ENCODE measurements around the gene MPZL1. TPM values are rescaled to one million over a fixed set of nuclear protein-coding genes. Genes with fewer than 3 reads are reported as not detected.

MPZL1 gene
- polyA plus RNA-seq, 1 donor, result 66.3 TPM

DNA sequence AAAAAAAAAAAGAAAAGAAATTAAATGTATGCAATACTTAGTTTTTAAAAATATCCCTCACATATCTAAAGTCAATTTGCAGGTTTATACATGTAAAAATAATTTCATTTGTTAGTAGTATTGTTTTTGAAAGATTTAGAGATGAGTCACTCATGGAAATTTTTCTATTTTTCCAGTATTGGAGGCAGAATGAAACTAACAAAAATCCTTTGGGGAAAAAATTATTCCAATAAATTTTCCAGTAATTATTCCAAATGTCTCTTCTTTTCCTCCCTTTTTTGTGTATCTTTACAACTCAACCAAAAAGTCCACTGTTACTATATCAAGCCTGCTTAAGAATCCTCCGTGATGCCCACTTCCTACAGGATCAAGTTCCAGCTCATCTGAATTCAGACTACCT, 29.9 kb downstream of the MPZL1 start:
- peak; percentile 36 for DNase-seq (ENCODE audit: low read depth)

DNA sequence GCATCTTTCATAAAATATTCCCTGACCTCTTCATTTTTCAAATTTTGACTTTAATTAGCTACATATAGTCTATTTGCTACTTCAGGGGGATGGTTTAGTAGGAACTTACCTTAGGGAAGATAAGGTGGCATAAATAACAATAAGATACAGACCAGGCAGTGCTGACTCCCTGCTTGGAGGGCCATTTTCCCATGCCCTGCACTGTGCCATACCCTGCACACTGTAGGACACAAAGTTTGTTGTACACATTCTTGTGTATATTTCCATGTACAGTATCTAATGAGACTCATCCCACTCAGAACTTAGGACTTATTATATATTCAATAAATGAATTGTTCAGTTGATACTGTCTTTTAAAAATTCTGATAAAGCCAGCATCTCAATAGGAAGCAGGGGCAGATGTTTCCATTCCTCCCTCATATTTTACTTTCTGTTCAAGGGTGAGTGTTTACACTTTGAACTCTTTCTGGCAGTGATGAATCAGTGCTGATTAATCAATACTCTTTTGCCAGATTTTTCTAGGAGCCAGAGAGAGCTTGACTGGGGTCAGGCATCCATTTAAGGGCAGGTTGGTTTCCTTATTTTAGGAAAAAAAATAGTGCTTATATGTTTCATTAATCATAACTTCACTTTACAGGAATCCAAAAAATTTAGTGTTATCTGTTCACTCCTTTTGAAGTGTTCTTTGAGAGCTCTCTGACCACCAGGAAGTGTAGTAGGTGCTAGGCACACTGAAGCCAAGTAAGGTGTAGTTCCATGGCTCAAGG, 30.6 kb downstream of the MPZL1 start:
- DNase-seq (ENCODE audit: low read depth), result no peak

DNA sequence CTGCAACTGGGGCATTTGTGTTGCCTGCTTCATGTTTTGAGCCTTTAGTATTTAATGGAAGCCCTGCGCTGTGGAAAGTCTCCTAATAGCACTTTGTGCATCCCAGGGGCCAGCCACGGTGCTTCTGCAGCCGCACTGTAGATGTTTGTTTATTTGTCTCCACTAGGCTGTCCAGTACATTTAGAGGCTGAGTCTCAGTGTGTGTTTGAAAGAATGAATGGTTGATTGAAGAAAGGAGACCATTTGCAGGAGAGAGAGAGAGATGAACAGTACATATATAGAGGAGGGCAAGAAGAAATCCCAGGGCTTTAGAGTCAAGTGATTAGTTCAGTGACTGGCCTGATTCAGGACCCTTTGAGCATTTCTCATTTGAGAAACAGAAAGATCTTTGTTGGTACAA, 33.9 kb downstream of the MPZL1 start:
- no peak for DNase-seq (ENCODE audit: low read depth)

DNA sequence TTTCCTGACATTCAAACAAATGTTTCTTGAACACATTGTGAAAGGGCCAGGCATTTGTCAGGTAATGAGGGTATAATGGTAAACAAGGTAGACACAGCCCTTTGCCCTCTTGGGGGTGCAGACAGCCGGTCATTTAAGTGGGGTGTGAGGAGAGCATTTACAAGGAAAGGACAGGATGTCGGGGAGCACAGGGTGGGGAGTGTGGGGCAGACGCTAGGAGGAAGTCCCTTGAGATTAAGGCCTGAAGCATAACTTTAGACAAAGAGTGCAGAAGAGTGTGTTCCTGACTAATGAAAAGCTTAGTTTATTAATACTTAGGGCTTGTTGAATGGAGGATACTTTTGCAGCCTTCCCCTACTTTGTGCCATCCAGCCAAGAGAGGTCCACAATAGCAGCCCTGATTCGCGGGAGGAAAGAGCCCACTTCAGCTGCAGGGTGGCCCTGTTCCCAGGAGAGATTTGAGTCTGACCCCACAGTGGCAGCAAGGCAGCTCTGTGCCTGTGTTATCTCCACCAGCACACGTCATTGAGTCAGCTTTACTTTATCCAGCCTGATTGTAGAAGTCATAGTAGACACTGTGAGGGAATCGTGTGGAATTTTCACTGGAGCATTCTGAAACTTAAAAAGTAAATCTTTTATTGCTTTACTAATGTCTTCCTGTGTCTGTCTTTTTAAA, 35.1 kb downstream of the MPZL1 start:
- no peak for DNase-seq (ENCODE audit: low read depth)

DNA sequence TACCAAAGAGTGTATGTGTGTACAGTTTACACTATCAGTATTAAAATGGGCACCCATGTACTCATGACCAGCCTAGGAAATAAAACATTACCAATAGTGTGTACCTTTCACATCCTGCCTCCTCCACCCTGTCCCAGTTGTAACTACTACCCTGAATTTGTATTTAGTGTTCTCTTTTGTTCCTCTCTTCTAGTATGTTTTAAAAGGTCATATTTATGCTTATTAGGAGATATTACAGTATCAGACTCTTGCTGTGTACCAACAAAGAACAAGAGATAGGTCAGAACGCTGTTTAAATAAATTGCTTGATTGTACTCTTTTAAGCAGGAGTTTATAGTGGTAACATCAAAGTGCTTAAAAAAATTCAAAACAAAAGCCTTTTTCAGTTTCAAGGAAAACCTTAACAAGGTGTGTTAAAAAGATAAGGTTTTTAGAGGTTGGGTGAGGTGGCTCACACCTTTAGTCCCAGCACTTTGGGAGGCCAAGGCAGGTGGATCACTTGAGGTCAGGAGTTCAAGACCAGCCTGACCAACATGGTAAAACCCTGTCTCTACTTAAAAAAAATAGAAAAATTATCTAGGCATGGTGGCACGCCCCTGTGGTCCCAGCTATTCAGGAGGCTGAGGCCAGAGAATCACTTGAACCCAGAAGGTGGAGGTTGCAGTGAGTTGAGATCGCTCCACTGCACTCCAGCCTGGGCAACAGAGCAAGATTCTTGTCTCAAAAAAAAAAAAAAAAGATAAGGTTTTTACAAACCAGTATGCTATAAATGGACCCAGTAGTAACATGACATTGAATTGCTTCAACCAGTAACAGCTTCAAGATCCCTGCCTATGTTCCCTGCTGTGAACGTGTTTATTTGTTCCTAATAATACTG, 35.9 kb downstream of the MPZL1 start:
- DNase-seq (ENCODE audit: low read depth), result no peak

DNA sequence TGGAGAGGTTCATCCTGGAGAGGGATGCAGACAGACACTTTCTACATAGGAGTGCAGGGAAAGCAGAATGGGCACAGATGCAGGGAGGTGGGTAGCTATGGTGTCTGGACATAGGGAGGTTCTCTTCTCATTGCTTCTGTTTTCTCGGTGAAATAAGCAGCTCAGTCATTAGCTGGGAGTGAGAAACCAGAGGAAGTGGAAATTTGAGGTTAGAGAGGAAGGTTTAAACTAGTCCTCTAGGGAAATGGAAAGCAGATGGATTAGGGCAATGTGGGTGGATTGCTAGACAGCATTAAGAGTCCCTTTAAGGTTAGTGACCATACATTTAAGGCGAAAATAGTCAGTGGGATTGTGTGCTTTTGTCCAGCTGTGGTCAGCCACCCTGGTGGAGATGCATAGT, 39.6 kb downstream of the MPZL1 start:
- DNase-seq (ENCODE audit: low read depth), result no peak

DNA sequence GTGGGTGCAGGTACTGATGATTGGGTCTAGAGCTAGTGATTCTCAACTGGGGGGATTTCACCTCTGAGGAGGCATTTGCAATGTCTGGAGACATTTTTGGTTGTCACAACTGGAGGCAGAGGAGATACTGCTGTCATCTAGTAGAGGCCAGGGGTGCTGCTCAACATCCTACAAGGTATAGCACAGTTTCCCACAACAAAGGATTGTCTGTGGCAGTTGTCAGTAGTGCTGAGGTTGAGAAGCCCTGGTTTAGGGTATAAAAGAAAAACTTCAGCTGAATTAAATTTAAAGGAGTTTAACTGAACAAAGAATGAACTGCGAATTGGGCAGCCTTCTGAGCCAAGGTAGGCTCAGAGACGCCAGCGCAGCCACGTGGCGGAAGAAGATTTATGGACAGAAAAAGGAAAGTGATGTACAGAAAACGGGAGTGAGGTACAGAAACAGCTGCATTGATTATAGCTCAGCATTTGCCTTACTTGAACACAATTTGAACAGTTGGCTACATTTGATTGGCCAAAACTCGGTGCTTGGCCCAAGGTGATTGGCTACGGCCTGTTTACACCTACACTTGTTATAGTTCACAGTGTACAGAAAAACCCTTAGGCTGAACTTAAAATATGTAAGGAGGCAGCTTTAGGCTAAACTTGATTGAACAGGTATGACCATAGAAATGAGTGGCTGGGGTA, 40.4 kb downstream of the MPZL1 start:
- no peak for DNase-seq (ENCODE audit: low read depth)

DNA sequence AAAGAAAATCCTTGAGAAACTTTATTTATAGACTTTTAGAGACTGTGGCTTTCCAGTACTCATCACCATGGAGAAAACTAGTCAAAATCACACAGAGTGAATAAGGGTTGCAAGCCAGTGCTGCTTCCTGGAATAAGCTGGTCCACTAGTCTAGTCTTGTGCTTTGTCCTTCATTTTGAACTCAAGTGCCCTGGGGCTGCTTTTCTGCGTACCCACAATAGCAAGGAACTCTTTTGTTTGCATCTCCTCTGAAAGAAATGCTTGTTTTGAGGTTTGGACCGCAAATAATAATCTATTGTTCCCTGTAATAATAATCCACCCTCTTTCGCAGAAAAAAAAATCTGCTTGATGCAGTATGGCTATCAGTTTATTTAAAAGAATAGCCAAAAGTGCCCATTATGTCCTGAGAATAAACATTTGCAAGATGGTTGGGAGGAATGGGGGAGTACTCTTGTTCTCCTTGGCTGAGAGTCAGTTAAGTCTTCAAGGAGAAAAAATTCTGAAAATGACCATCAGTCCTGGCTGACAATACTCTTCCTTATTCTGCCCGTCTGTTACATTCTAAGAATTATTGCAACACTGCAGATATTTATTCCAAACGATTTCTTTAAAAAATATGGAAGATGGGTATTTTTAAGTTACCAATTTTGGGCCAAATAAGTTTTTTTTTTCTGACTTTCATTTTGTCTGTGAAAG, 41.9 kb downstream of the MPZL1 start:
- DNase-seq (ENCODE audit: low read depth), result no peak

DNA sequence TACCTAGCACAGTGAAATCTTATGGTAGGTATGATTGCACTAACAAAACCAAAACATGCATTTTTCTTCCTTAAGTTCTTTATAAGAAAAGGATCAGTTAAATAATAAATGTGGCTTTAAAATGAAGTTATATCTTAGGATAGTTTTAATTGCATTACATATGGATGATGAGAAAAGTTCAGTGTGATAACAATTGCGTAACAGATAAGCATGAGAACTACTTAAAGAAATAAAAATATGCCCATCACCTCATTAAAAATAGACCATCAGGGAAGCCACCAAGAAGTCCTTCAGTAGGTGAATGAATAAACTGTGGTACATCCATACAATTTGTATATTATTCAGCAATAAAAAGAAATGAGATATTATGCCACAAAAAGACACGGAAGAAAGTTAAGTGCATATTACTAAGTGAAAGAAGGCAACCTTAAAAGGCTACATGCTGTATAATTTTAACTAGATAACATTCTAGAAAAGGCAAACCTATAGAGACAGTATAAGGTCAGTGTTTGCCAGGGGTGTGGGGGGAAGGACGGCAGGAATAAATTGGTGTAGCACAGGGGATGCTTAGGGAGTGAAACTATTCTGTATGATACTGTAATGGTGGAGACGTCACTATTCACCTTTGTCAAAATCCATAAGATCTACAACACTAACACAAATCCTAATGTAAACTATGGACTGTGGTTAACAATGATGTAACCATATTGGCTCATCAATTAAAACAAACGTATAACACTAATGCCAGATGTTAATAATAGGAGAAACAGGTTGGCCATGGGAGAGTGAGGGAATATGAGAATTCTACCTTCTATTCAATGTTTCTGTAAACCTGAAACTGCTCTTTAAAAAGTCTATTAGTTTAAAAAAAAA, 42.9 kb downstream of the MPZL1 start:
- no peak for DNase-seq (ENCODE audit: low read depth)

DNA sequence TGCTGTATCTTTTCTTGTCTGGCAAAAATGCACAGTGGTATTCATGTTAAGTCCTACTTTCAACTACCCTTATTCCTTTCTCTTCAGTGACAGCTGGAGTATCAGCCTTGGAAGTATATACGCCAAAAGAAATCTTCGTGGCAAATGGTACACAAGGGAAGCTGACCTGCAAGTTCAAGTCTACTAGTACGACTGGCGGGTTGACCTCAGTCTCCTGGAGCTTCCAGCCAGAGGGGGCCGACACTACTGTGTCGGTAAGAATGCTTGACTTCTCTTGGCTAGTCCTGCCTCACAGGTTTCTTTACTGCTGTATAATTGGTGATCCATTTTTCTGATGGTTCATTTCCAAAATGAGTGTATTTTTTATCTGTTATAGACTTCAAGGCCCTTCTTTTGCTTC, 43.7 kb downstream of the MPZL1 start:
- DNase-seq (ENCODE audit: low read depth), result no peak

DNA sequence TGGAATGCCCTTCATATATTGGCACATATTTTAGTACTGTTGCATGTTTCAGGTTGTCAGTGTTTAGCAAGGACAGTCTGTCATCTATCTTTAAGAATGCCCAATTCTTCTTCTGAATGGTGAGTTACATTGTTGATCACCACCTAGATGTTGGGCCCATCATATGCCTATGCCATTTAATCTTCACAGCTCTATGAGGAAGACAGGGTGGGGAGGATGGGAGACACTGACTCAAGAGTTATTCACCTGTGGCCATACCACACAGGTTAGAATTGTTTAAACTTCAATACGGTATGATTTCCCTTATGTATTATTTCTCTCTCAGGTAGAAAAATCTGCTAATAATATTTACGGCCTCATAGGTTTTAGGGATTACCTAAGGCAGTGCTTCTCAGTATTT, 44.8 kb downstream of the MPZL1 start:
- no peak for DNase-seq (ENCODE audit: low read depth)

DNA sequence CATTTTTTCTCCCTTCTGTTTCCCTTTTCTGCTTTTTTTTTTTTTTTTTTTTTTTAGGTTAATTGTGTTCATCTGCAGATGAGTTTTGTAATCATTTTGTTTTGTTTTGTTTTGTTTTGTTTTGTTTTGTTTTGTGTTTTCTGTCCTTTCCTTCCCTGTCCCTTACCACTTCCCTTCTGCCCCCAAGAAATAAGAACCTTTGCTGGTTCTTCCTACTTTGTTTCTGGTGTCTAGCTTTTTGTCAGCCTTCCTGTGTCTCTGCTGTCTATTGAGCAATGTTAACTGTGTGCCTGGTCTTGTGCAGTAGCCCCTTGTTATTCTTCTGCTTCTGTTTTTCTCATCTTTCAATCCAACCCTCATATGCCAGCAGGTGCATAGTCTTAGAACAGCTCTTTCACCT, 46.0 kb downstream of the MPZL1 start:
- no peak for DNase-seq (ENCODE audit: low read depth)

DNA sequence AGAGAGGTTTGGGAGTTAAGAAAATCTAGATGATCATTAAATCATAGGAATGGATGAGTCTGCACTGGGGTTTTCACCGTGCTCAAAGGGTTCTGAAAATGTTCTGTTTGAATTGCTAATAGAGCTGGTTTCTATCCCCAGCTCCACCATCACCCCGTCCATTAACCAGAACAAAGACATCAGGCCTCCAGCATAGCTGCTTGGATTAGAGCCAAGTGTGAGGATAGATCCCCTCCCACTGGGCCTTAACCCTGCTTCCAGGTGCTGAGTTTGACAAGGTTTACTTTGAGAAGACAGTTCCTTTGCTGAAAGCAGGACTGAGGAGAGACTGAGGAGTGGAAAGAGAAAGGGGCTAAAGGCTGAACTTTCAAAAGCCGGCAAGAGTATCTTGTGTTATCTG, 48.3 kb downstream of the MPZL1 start:
- no peak for DNase-seq (ENCODE audit: low read depth)

DNA sequence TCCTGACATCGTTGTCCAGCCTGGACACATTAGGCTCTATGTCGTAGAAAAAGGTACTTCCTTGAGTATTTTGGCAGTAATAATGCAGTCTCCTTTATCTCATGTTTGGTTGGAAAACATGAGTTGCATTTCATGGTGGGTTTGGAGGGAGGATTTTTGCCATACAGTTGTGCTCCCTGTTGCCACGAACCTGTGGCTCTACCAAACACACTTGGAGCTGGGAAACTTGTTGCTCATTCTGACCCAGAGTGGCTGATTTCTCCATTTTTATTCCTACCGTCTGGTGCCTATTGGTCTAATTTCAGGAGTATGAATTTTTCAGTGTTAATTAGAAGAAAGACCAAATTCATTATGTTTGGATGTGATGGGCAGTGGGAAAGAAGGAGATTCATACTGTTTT, 50.7 kb downstream of the MPZL1 start:
- DNase-seq (ENCODE audit: low read depth), result no peak

DNA sequence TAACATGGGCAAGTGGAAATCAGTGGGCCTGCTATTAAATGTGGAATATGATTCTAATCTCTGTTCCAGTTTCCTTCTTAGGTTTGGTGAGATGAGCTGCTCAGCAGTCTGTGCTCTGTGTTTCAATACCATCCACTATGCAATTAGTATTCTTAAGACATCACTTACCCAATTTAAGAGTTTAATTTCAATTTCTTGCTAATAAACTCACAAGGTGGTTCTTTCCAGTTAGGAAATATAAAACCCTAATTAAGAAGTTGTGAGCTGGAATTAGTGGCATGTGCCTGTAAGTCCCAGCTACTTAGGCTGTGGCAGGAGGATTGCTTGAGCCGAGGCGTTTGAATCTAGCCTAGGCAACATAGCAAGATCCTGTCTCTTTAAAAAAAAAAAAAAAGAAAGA, 51.7 kb downstream of the MPZL1 start:
- DNase-seq (ENCODE audit: low read depth), result no peak

DNA sequence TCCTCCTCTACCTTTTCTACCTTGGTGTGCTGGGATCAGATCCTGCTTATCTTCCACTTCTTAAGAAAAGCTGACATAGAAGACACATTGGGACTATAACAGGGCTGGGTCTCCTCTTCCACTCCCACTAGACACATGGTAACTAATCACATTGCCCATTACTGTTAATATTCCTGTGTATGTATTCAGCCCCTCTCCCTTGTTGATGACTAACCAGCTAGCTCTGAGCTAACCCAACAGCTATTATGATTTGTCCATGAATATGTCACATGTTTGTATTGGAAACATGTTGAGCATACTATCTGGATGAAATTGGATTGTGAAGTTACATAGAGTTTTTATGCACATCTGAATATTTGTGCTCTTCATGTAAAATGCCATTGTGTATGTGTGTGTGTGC, 52.9 kb downstream of the MPZL1 start:
- no peak for DNase-seq (ENCODE audit: low read depth)

DNA sequence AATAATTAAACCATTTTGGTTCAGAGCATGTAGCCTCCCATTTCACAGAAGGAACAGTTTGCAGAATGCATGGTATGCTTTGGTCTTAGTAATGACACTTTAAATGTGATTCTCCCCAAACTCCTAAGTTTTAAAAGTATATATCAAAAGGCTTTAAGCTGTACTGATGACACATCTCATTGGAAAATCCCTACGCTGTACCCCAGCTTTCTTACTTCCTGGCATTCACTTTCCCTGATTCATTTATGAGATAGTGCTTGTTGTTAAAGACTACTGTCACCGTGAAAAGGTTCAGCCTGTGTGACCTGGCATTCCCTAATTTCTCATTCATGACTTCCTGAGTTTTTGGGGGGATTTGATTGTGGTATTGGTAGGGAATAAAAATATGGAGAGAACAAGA, 53.4 kb downstream of the MPZL1 start:
- no peak for DNase-seq (ENCODE audit: low read depth)

DNA sequence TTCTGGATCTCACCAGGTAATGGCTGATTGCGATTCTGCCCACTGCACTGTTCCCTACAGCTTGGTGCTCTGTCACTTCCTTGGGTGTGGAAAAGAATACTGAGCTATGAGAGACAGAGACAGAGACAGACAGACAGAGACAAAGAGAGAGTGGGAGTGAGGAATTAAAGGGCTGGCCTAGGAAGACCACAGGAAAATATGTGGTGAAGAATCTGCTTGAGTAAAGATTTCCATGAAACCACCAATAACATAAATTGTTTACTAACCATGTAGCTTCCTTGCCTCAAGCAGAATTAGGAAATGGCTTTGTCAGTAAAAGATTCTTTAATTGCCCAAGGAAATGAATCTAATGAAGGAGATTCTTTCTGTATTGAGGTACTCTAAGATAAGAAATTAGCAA, 54.4 kb downstream of the MPZL1 start:
- DNase-seq (ENCODE audit: low read depth), result no peak

DNA sequence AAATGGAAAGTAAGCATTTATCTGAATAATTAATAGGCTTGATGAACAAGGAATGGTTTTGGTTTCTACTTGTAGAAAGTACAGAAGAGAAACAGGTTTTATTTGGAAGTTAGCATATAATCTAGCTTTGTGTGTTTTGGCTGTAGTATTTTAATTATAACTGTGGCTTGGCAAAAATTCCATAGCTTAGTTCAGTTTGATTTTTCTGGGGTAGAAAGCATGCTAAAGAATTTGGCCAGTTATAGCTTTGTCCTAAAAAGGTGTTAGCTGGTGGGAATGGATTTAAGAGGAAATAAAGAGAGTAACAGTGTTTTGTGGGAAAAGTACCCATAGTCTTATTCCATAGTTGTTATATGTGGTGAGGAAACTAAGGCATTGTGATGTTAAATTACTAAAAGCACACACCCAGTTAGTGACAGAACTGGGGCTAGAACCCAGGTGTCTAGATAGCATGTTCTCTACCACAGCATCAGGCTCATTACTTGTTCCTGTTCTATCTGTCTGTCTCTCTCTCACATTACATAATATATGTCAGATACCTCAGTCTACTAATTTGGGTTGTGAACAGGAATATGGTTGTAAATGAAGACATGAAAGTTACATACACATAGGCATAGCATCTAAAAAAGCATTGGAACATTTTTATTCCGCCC, 55.0 kb downstream of the MPZL1 start:
- no peak for DNase-seq (ENCODE audit: low read depth)

DNA sequence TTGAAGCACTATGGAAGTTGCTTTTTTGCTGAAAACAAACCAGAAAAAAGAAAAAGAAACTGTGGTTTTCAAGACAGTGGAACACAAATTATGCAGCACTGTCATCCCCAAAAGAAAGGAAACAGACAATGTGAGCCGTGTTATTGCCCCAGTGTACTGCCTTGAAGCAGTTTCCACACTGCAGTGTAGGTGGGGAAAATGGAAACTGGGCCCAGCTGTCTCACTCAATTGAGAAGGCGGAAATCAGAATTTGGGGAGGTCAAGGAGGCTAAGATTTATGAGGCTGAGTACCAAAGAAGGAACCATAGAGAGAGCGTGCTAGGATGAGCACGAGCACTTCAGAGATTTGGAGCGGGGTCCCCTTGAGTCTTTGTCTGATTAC, 55.5 kb downstream of the MPZL1 start:
- no peak for DNase-seq (ENCODE audit: low read depth)
